DMS79 treated with DMSO at 0.1 percent for 48 hours (cell line): ENCODE measurements around the gene KIAA1217.

Experiments used
- DNase-seq: peaks from one replicate; lab custom pipeline; 2025; lab: John Stamatoyannopoulos, UW

KIAA1217 gene

GRCh38 chr10:24374134-24374915, 165.4 kb downstream of the KIAA1217 start:
- peak; percentile 25 for DNase-seq

- DNase-seq: no peak
Observed at GRCh38 chr10:24375510-24375909, 166.6 kb downstream of the KIAA1217 start.

- DNase-seq: no peak
Observed at GRCh38 chr10:24376731-24377130, 167.8 kb downstream of the KIAA1217 start.

- DNase-seq: no peak
Observed at GRCh38 chr10:24378126-24378920, 169.4 kb downstream of the KIAA1217 start.

GRCh38 chr10:24381235-24382010, 172.5 kb downstream of the KIAA1217 start:
- peak; percentile 36 for DNase-seq

GRCh38 chr10:24382045-24382444, 173.1 kb downstream of the KIAA1217 start:
- peak; percentile 79 for DNase-seq

- DNase-seq: peak; percentile 12
Observed at GRCh38 chr10:24382596-24382978, 173.6 kb downstream of the KIAA1217 start.

- peak; percentile 55 for DNase-seq
Observed at GRCh38 chr10:24382979-24383663, 174.2 kb downstream of the KIAA1217 start.

GRCh38 chr10:24383681-24384106, 174.8 kb downstream of the KIAA1217 start:
- peak; percentile 68 for DNase-seq

- DNase-seq: no peak
Observed at GRCh38 chr10:24384954-24385353, 176.0 kb downstream of the KIAA1217 start.

- DNase-seq: no peak
Observed at GRCh38 chr10:24385776-24386175, 176.8 kb downstream of the KIAA1217 start.

- DNase-seq: no peak
Observed at GRCh38 chr10:24390146-24390700, 181.3 kb downstream of the KIAA1217 start.

GRCh38 chr10:24390746-24391145, 181.8 kb downstream of the KIAA1217 start:
- no peak for DNase-seq

GRCh38 chr10:24393201-24393600, 184.3 kb downstream of the KIAA1217 start:
- DNase-seq: no peak

GRCh38 chr10:24394461-24395190, 185.7 kb downstream of the KIAA1217 start:
- no peak for DNase-seq

GRCh38 chr10:24396396-24396795, 187.5 kb downstream of the KIAA1217 start:
- DNase-seq: no peak

GRCh38 chr10:24397662-24398061, 188.7 kb downstream of the KIAA1217 start:
- no peak for DNase-seq

GRCh38 chr10:24404567-24404966, 195.6 kb downstream of the KIAA1217 start:
- DNase-seq: no peak

- no peak for DNase-seq
Observed at GRCh38 chr10:24405635-24406034, 196.7 kb downstream of the KIAA1217 start.

- DNase-seq: no peak
Observed at GRCh38 chr10:24406809-24407483, 198.0 kb downstream of the KIAA1217 start.
